SH-SY5Y (cell line): ENCODE results near the gene GCK.

Experiments used
- GATA2 ChIP-seq: IDR thresholded peaks from 2 replicates; pipeline ENCODE4 v1.6.1; 2011; ENCODE audit warnings: mild to moderate bottlenecking, low read depth, low read length
- GATA3 ChIP-seq: IDR thresholded peaks from 2 replicates; pipeline ENCODE4 v1.6.1; 2011; ENCODE audit warnings: low read depth, mild to moderate bottlenecking, low read length, moderate library complexity

DNA sequence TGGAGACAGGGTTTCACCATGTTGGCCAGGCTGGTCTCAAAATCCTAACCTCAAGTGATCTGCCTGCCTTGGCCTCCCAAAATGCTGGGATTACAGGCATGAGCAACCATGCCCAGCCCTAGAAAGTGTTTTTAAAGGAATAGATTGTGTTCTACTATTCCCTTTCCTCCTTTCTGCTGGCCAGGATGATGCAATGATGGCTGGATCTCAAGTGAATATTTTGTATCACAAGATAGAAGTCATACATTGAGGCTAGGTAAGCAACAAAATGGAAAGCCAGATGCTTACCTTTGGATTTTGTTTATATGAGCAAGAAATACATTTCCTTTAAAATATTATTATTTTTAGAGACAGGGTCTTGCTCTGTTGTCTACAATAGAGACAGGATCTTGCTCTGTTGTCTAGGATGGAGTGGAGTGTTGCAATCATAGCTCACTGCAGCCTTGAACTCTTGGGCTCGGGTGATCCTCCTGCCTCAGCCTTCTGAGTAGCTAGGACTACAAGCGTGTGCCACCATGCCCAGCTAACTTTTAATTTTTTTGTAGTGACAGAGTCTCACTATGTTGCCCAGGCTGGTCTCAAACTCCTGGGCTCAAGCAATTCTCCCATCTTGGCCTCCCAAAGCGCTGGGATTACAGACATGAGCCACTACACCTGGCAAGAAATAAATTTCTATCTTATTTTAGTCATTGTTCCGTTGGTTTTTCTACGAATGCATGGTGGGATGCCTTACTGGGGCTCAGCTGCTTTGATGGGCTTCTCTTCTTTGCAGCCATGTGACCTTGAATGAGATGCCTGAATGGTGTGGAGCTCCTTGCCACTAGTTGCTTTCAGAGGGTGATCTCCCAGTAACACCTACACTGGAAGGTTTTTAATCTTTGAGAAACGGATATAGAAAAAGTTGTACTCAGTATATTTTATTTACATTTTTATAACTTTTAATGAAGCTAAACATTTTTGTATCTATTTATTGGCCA is 90.9 kb downstream of the GCK start:
- TF ChIP-seq GATA3 (no peak), GATA2 (no peak)
